A549 (cell line): ENCODE data around the gene SLC46A2.

ENCODE experiments used
- BCL3 ChIP-seq: fragments of >200 bp; sonication (Bioruptor Twin); formaldehyde crosslinking; IDR thresholded peaks from 3 replicates; pipeline ENCODE4 v1.6.1; 2016
- CHD4 ChIP-seq: fragments of 200-600 bp; sonication (generic); IDR thresholded peaks from 2 replicates; pipeline ENCODE4 v1.6.1; 2016; ENCODE audit warnings: antibody characterized with exemption, mild to moderate bottlenecking, borderline replicate concordance
- CTCF ChIP-seq: fragments of >200 bp; sonication (Bioruptor Twin); formaldehyde crosslinking; IDR thresholded peaks from 3 replicates; pipeline ENCODE4 v1.5.1; 2016
- EP300 ChIP-seq, 2 experiments: fragments of >200 bp; sonication (Bioruptor Twin); formaldehyde crosslinking; IDR thresholded peaks; 2 replicates in 1 of 2; 3 replicates in 1 of 2; pipeline ENCODE4 v1.6.1; 2016 to 2017
- MAZ ChIP-seq: fragments of 150-350 bp; IDR thresholded peaks from 2 replicates; pipeline ENCODE4 v1.6.1; 2014; ENCODE audit warnings: antibody characterized with exemption, low read depth, low read length, borderline replicate concordance
- PHF8 ChIP-seq: fragments of 200-600 bp; sonication (generic); IDR thresholded peaks from 2 replicates; pipeline ENCODE4 v1.6.1; 2016; ENCODE audit warnings: low read depth, mild to moderate bottlenecking, antibody characterized with exemption, moderate library complexity, borderline replicate concordance
- POLR2A ChIP-seq: IDR thresholded peaks from 2 replicates; pipeline ENCODE4 v1.6.1; 2012; ENCODE audit warnings: mild to moderate bottlenecking, low read length
- POLR2AphosphoS2 ChIP-seq: conservative IDR thresholded peaks from 2 replicates; pipeline ENCODE4 v1.6.1; 2012; ENCODE audit warnings: low read length, improper control_type of control experiment, inconsistent platforms
- REST ChIP-seq: fragments of 200-600 bp; sonication (generic); IDR thresholded peaks from 2 replicates; pipeline ENCODE4 v1.6.1; 2016; ENCODE audit warnings: antibody characterized with exemption, mild to moderate bottlenecking, moderate library complexity
- RFX5 ChIP-seq: fragments of 450-650 bp; IDR thresholded peaks from 2 replicates; pipeline ENCODE4 v1.7.1; 2014; ENCODE audit warnings: antibody characterized with exemption, mild to moderate bottlenecking, moderate library complexity
- SMC3 ChIP-seq: fragments of >200 bp; sonication (Bioruptor Twin); formaldehyde crosslinking; IDR thresholded peaks from 3 replicates; pipeline ENCODE4 v1.6.1; 2018; ENCODE audit warnings: inconsistent platforms
- USF2 ChIP-seq: fragments of 450-650 bp; IDR thresholded peaks from 2 replicates; pipeline ENCODE4 v1.6.1; 2014; ENCODE audit warnings: antibody characterized with exemption
- ZC3H11A ChIP-seq: fragments of 450-650 bp; IDR thresholded peaks from 2 replicates; pipeline ENCODE4 v1.6.1; 2014; ENCODE audit warnings: antibody characterized with exemption, mild to moderate bottlenecking

GRCh38 chr9:112850840-112851239, 39.8 kb downstream of the SLC46A2 start:
- no peak for TF ChIP-seq POLR2A
- no peak for TF ChIP-seq CTCF
- TF ChIP-seq MAZ: no peak
- TF ChIP-seq USF2: no peak
- TF ChIP-seq POLR2AphosphoS2: no peak
- TF ChIP-seq EP300 (IDR thresholded peaks at IDR 0.05): no peak
- no peak for TF ChIP-seq PHF8
- TF ChIP-seq REST: no peak
- no peak for TF ChIP-seq BCL3
- no peak for TF ChIP-seq CHD4
- no peak for TF ChIP-seq SMC3
- TF ChIP-seq RFX5: no peak
- TF ChIP-seq ZC3H11A: no peak
